Measurements from ENCODE around the gene AIP.
"Not testable (repeated sequence)": the region's sequence is repeated elsewhere in the genome, so short reads cannot be mapped to it uniquely, and the experiment has no call there.

AIP gene

GRCh38 chr11:67505605-67506396 is 23.0 kb downstream of the AIP start:
- no peaks in the 10 kb centered on the region for H3K27me3 ChIP-seq (ENCODE audit: insufficient read depth, low read length)
- peak overlapping the region; percentile 16 for H3K4me3 ChIP-seq (ENCODE audit: low read length)

GRCh38 chr11:67506426-67507051 is 23.7 kb downstream of the AIP start:
- Histone ChIP-seq H3K4me3 (ENCODE audit: low read length) (no peak overlapping the region), H3K36me3 (ENCODE audit: insufficient read depth, low read length) (peaks cover 8% of the 10 kb centered on the region), H3K4me1 (ENCODE audit: insufficient read depth, low read length) (peaks cover 38% of the 10 kb centered on the region), H3K9me3 (ENCODE audit: low read length) (no peaks in the 10 kb centered on the region), H2AFZ (ENCODE audit: low read depth, low read length) (no peak overlapping the region), H3K27me3 (ENCODE audit: insufficient read depth, low read length) (no peaks in the 10 kb centered on the region)

More at GRCh38 chr11:67505605-67506396, 23.0 kb downstream of the AIP start:
- Histone ChIP-seq H2AFZ (ENCODE audit: low read depth, low read length) (no peak overlapping the region), H3K36me3 (ENCODE audit: insufficient read depth, low read length) (peaks cover 14% of the 10 kb centered on the region), H3K9me3 (ENCODE audit: low read length) (no peaks in the 10 kb centered on the region), H3K4me1 (ENCODE audit: insufficient read depth, low read length) (peaks cover 38% of the 10 kb centered on the region)

DNA sequence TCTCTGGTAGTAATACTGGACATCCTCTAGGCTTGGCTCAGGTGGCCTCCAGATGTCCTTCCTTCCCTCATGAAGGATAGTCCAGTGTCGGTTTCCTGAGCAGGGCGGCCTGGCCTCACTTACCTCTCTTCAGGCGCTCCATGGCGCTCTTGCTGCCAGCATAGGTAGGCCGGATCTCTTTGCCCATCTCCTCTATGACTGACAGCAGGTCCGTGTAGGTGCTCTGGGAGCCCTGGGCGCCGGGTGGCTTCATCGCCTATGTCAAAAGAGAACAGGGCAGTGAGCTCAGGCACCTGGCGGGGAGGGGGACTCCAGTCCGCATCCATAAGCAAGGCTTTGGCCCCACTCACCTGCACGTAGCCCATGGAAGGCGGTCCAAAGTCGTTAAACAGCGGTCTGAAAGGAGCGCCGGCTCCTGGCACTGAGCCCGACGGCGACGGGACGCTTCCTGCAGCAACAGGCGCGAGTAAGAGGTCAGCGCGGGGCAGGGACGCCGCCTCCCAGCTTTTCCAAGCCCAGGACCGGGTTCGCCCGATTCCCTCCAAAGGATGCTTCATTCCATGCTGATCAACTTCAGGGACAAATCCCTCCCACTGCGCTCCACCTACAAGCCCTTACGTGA is 24.5 kb downstream of the AIP start:
- peaks cover 1% of the 10 kb centered on the region for H3K36me3 ChIP-seq (ENCODE audit: insufficient read depth, low read length)
- peaks cover 38% of the 10 kb centered on the region for H3K4me1 ChIP-seq (ENCODE audit: insufficient read depth, low read length)
- no peak overlapping the region for H2AFZ ChIP-seq (ENCODE audit: low read depth, low read length)
- peak overlapping the region; percentile 65 for H3K4me3 ChIP-seq (ENCODE audit: low read length)
- no peaks in the 10 kb centered on the region for H3K9me3 ChIP-seq (ENCODE audit: low read length)
- H3K27me3 ChIP-seq (ENCODE audit: insufficient read depth, low read length): no peaks in the 10 kb centered on the region

DNA sequence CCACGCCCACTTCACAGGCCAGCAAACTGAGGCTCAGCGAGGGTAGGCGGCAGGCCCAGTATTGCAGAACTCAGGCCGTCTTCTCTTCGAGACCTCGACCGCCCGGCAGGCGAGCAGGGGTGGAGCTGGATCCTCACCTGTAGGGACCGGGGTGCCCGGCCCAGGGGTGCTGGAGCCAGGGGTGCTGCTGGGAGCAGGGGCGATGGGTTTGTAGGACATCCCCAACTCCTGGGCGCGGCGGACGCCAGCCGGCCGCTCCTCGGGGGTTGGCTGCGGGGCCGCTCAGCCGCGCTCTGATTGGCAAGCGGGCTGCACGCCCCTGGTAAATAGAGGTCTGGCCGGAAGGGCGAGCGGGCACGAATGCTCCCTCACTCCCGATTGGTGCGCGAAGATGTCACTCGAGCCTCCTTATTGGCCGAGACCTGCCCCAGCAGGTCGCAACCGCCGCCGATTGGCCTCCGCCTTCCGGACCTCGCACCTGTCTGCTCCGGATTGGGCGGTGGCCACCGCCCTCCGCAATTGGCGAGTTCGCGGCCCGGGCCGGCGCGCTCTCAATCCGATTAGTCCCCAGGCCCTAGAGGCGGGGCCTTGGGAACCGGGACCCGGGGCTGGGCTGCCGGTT is 25.1 kb downstream of the AIP start, which contains the start of gene CDK2AP2:
TSS of gene CDK2AP2 (minus strand) at position 299 of the 622 bp plus-strand sequence. CDS start at position 219, 80 bp downstream.
- Histone ChIP-seq H3K4me1 (ENCODE audit: insufficient read depth, low read length) (peaks cover 34% of the 10 kb centered on the region), H3K36me3 (ENCODE audit: insufficient read depth, low read length) (no peaks in the 10 kb centered on the region), H3K9me3 (ENCODE audit: low read length) (no peaks in the 10 kb centered on the region), H2AFZ (ENCODE audit: low read depth, low read length) (peak within 1 kb of the TSS; percentile 79), H3K4me3 (ENCODE audit: low read length) (peak within 1 kb of the TSS; percentile 65), H3K27me3 (ENCODE audit: insufficient read depth, low read length) (no peaks in the 10 kb centered on the region)

DNA sequence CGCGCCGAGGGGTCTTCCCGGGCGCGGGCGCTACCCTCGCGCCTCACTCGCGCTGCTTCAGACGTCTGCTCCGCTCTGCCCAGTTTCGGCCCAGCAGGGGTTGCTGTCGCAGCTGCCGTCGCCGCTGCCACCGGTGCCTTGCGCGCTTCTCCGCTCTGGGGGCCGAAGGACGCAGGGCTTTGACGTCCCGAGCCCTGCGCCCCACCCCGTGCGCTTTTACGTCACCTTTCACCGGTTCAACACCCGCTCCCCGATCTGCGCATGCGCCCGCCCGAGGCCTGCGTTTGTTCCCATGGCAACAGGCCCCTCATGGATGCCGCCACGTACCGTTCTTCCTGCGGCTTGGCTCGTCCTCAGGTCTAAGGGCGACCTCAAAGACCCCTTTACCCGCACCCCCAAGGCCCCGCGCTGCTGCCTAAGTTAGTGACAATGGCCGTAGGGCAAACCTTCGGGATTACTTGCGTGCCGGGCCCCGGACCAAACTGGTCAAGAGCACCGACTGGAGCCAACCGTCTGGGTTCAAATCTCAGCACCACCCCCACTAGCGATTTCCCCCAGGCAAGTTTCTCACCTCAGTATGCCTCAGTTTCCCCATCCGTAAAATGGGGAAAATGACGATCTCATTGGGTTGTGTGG is 25.8 kb downstream of the AIP start:
- Histone ChIP-seq H3K9me3 (ENCODE audit: low read length) (no peaks in the 10 kb centered on the region), H3K4me1 (ENCODE audit: insufficient read depth, low read length) (peaks cover 28% of the 10 kb centered on the region), H3K36me3 (ENCODE audit: insufficient read depth, low read length) (no peaks in the 10 kb centered on the region), H2AFZ (ENCODE audit: low read depth, low read length) (peak overlapping the region; percentile 79), H3K4me3 (ENCODE audit: low read length) (peak overlapping the region; percentile 65), H3K27me3 (ENCODE audit: insufficient read depth, low read length) (no peaks in the 10 kb centered on the region)

DNA sequence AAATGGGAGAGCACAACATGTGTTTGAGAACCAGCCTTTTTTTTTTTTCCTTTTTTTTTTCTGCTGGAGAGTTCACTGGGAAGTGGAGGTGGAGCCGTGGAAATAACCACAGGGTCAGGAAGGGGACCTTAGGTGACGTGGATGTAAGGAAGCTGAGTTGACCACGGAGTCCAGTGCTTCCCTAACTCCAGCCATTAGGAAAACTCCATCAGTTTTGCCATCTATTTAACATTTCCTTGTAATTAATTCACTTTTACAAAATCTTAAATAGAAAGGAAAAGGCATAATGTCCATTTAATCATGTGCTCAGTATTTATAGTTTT is 27.2 kb downstream of the AIP start:
- H3K36me3 ChIP-seq (ENCODE audit: insufficient read depth, low read length): no peaks in the 10 kb centered on the region
- H3K9me3 ChIP-seq (ENCODE audit: low read length): no peaks in the 10 kb centered on the region
- peaks cover 24% of the 10 kb centered on the region for H3K4me1 ChIP-seq (ENCODE audit: insufficient read depth, low read length)
- no peak overlapping the region for H2AFZ ChIP-seq (ENCODE audit: low read depth, low read length)
- no peaks in the 10 kb centered on the region for H3K27me3 ChIP-seq (ENCODE audit: insufficient read depth, low read length)
- H3K4me3 ChIP-seq (ENCODE audit: low read length): no peak overlapping the region

GRCh38 chr11:67511558-67511957 is 28.7 kb downstream of the AIP start:
- H3K4me3 ChIP-seq (ENCODE audit: low read length); H3K36me3 ChIP-seq (ENCODE audit: insufficient read depth, low read length); H2AFZ ChIP-seq (ENCODE audit: low read depth, low read length); H3K27me3 ChIP-seq (ENCODE audit: insufficient read depth, low read length); H3K9me3 ChIP-seq (ENCODE audit: low read length): not testable (repeated sequence)
- H3K4me1 ChIP-seq (ENCODE audit: insufficient read depth, low read length): peaks cover 15% of the 10 kb centered on the region

- no peak overlapping the region for H2AFZ ChIP-seq (ENCODE audit: low read depth, low read length)
Measured at GRCh38 chr11:67514116-67514515, 31.3 kb downstream of the AIP start.

DNA sequence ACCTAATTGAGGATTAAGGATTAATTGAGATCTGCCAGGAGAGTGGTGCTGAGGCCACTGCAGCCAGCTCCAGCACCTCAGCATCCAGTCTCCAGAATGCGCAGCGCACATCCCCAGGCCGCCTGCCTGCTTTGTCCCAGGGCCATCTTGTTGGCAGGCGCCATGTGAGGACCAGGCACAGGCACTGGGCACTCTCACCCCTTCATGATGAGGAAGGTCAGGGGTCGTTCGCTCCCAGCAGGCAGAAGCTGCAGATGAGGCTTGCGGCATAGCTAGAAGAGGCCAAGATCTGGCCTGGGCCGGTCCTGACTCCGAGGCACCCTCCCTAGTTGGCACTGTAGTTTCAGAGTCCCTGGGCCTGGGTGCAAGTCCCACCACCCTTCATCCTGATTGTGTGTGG is 34.0 kb downstream of the AIP start:
- no peaks in the 10 kb centered on the region for H3K36me3 ChIP-seq (ENCODE audit: insufficient read depth, low read length)
- H3K4me1 ChIP-seq (ENCODE audit: insufficient read depth, low read length): no peaks in the 10 kb centered on the region
- H3K4me3 ChIP-seq (ENCODE audit: low read length): no peak overlapping the region
- H3K27me3 ChIP-seq (ENCODE audit: insufficient read depth, low read length): peaks cover 17% of the 10 kb centered on the region
- H2AFZ ChIP-seq (ENCODE audit: low read depth, low read length): no peak overlapping the region
- no peaks in the 10 kb centered on the region for H3K9me3 ChIP-seq (ENCODE audit: low read length)

More at GRCh38 chr11:67514116-67514515, 31.3 kb downstream of the AIP start:
- Histone ChIP-seq H3K36me3 (ENCODE audit: insufficient read depth, low read length) (no peaks in the 10 kb centered on the region), H3K27me3 (ENCODE audit: insufficient read depth, low read length) (peaks cover 13% of the 10 kb centered on the region), H3K9me3 (ENCODE audit: low read length) (no peaks in the 10 kb centered on the region), H3K4me1 (ENCODE audit: insufficient read depth, low read length) (peaks cover under 1% of the 10 kb centered on the region), H3K4me3 (ENCODE audit: low read length) (no peak overlapping the region)

- Histone ChIP-seq H3K4me3 (ENCODE audit: low read length) (no peak overlapping the region), H3K27me3 (ENCODE audit: insufficient read depth, low read length) (peaks cover 17% of the 10 kb centered on the region), H2AFZ (ENCODE audit: low read depth, low read length) (no peak overlapping the region), H3K4me1 (ENCODE audit: insufficient read depth, low read length) (no peaks in the 10 kb centered on the region), H3K9me3 (ENCODE audit: low read length) (no peaks in the 10 kb centered on the region), H3K36me3 (ENCODE audit: insufficient read depth, low read length) (no peaks in the 10 kb centered on the region)
Measured at GRCh38 chr11:67517784-67518552, 35.1 kb downstream of the AIP start.

DNA sequence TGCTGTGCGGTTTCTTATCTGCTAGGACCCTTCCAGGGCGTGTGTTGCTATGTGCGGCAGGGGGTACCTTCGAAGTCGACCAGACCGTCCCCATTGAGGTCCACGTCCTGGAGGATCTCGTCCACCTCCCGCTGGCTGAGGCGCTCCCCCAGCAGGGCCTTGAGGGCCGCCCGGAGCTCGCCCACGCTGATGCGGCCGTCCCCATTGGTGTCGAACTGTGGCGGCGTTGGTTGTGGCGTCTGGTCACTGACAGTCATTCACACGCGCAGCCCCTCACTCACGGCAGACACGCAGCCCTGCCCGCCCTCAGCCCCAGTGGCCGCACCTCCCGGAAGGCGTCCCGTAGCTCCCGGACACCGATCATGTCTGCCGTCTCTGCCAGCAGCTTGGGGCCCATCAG is 36.9 kb downstream of the AIP start:
- H3K36me3 ChIP-seq (ENCODE audit: insufficient read depth, low read length): no peaks in the 10 kb centered on the region
- H3K4me3 ChIP-seq (ENCODE audit: low read length): no peak overlapping the region
- peaks cover 8% of the 10 kb centered on the region for H3K4me1 ChIP-seq (ENCODE audit: insufficient read depth, low read length)
- H2AFZ ChIP-seq (ENCODE audit: low read depth, low read length): no peak overlapping the region
- no peaks in the 10 kb centered on the region for H3K9me3 ChIP-seq (ENCODE audit: low read length)
- H3K27me3 ChIP-seq (ENCODE audit: insufficient read depth, low read length): peaks cover 17% of the 10 kb centered on the region
